ENCODE results near the gene C11orf58.

The C11orf58 gene

DNA sequence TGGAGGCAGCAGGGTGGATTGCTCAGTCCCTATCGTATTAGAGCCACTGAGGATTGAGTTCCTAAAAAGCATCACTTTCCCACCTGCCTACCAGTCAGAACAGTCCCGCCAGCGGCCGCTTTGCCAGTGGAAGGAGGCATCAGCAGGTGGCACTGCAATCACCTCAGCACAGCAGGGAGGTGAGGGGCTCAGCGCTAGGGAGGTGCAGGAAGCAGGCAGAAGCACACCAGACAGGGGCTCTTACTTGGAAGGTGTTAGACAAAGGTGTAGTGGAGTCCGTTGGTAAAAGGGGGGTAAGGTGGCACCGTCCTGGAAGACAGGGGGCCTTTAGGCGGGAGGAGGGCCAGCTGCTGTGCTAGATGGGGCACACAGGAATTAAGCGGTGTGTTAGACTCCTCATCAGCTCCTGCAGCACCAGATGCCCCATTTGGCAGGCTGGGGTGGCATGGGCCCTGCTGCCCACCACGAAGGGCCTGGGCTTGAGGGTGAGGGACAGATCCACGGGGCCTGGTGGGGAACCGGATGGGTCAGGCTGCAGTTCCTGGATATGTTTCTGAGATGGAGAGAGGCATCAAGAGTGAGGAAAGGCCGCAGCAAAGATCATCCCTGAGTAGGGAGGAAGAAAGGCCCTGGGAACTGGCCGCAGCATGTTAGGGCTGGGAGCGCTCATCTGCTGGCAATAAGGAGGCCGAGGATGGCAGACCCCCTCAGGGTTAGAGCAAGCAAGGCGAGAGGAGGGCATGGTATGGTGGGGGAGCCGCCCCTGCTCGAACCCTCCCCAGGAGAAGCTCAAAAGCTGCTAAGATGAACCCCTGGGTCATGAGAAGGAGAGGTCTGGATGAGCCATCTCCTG is 42.5 kb downstream of the C11orf58 start:
- TF ChIP-seq, protein P1, sequence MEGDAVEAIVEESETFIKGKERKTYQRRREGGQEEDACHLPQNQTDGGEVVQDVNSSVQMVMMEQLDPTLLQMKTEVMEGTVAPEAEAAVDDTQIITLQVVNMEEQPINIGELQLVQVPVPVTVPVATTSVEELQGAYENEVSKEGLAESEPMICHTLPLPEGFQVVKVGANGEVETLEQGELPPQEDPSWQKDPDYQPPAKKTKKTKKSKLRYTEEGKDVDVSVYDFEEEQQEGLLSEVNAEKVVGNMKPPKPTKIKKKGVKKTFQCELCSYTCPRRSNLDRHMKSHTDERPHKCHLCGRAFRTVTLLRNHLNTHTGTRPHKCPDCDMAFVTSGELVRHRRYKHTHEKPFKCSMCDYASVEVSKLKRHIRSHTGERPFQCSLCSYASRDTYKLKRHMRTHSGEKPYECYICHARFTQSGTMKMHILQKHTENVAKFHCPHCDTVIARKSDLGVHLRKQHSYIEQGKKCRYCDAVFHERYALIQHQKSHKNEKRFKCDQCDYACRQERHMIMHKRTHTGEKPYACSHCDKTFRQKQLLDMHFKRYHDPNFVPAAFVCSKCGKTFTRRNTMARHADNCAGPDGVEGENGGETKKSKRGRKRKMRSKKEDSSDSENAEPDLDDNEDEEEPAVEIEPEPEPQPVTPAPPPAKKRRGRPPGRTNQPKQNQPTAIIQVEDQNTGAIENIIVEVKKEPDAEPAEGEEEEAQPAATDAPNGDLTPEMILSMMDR (IDR thresholded peaks at IDR 0.05; ENCODE audit: extremely low read depth, missing control alignments): no peak
- DNase-seq (ENCODE audit: low spot score): no peak

DNA sequence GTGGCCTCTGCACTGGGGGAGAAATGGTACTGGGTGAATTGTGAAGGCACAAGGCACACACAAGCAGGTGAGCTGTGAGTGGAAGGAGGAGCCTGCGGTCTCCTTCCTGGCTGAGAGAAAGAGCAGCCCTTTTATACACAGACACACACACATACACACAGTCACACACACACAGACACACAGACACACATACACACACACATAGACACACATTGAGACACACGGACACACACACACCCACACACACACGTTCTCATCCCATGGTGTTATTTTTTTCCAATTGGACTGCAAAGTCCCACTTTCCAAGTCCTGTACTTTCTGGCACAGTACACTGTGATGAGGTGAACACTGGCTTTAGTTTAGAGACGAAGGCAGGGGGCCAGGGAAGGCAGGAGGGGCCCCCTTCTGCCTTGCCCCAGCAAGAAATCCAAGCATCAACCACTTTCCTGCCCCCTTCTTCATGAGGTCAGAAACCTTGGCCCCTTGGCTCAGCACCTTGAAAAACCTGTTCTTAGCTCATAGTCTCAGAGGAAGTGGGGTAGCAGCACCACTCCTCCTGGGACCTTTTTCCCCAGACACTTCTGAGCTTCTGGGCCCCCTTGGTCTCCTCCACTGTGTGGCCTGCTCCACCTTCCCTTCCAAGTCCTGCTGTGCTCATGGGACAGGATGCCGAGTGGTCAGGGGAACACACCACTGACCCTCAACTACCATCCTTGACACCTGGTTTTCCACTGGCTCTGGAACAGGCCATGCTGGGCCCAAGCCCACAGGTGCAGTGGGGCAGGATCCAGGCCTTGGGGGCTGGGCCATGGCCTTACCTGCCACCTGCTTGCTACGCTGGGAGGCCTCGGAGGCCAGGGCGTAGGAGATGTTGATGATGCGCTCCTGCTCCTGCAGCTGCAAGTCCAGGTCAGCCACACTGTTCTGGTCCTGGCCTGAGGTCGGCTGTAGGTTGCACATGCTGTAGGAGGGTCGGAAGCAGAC is 43.8 kb downstream of the C11orf58 start:
- no peak for DNase-seq (ENCODE audit: low spot score)
- TF ChIP-seq, protein P1 (IDR thresholded peaks at IDR 0.05; ENCODE audit: extremely low read depth, missing control alignments): no peak

DNA sequence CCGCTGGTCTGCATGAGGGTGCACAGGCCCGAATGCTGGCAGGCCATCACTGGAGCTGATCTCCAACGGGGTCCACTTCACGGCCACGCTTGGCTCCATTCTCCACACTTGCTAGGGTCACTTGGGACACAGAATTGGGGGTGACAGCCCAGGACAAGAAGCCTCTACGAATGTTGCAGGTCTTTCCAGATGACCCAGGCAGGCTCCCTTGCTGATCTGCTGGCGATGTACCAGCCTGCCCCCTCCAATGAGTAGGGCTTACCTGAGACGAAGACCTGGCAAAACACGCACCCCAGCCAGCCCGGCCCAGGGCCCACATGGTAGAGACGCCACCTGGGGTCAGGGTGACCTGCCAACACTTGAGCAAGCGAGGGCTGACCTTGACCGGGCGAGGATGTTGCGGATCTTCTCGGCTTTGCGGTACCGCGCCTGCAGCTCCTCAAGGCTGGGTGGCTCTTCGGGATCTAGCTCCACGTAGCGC is 44.9 kb downstream of the C11orf58 start:
- no peak for DNase-seq (ENCODE audit: low spot score)

DNA sequence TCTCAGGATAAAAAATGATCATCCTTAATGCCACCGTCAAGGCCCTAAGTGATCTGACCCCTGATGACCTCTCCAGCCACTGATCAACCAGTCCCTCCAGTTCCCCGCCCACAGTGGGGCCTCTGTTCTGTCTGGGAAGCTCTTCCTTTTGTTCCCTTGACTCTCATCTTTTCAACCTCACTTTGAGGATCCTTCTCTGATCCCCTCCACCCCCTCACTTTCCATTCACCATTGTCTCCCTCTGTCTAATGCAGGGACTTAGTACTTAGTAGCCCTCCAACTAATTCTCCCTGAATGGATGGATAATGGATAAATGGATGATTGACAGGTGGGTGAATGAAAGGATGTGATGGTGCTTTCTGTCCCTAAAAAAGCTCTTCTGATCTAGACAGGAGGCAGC is 45.6 kb downstream of the C11orf58 start:
- DNase-seq (ENCODE audit: low spot score): no peak
- TF ChIP-seq, protein P1 (IDR thresholded peaks at IDR 0.05; ENCODE audit: extremely low read depth, missing control alignments): no peak

More for the DNA sequence above, 44.9 kb downstream of the C11orf58 start:
- TF ChIP-seq, protein P1 (IDR thresholded peaks at IDR 0.05; ENCODE audit: extremely low read depth, missing control alignments): no peak

DNA sequence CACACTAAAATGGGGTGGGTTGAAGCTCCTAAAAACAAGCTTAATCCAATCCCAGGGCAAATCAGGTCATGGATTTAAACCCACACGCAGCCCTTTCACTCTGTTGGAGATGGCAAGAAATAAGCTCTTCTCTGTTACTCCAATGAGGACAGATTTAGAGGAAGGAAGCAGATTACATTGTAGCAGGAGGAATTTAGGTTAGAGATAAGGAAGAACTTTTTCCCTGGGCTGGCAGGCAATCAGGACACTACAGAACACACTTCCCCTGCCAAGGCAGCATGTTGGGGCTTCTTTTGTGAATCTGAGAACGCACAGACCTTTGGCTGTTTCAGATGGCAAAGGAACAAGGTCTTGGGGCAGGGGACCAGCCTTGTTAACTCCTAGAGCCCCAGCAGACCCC is 46.2 kb downstream of the C11orf58 start:
- DNase-seq (ENCODE audit: low spot score): no peak
- TF ChIP-seq, protein P1 (IDR thresholded peaks at IDR 0.05; ENCODE audit: extremely low read depth, missing control alignments): no peak

DNA sequence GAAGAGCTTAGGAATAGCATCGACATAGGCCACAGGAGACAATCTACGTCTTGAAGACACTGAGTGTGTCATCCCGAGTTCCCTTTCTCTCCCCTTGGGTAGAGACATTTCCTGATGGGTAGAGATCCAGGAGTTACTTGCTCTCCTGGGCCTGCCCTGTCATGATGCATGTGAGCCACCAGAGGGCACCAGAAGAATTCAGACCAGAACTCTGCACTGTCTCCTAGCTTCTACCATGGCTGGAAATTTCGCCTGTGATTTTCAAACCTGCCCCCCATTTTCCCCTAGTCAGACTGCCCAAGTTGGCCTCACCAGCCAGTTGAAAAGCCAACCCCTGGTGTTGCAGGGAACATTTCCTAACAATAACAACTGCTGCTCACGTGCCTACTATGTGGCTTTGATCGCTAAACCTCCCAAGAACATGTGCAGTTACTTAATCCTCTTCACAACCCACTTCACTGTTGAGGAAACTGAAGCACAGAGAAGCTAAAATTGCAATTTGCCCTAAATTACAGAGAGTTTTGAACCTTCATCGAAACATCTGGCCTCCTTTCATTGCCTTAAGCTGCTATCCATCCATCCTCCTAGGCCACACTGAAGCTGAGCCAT is 47.2 kb downstream of the C11orf58 start:
- TF ChIP-seq, protein P1 (IDR thresholded peaks at IDR 0.05; ENCODE audit: extremely low read depth, missing control alignments): peak; percentile 76
- peak; percentile 82 for DNase-seq (ENCODE audit: low spot score)
